ENCODE results near the gene BTBD8. TPM values are rescaled to one million over a fixed set of nuclear protein-coding genes. Genes with fewer than 3 reads are reported as not detected.
"Not testable (repeated sequence)": the region's sequence is repeated elsewhere in the genome, so short reads cannot be mapped to it uniquely, and the experiment has no call there.

Gene BTBD8
- total and polyA plus RNA-seq, 9 of the 15 experiments (the other 6 are each of a cell fraction or from before 2014, with no cell fraction given): 0.46 to 2.3 (median 1.2) TPM

DNA sequence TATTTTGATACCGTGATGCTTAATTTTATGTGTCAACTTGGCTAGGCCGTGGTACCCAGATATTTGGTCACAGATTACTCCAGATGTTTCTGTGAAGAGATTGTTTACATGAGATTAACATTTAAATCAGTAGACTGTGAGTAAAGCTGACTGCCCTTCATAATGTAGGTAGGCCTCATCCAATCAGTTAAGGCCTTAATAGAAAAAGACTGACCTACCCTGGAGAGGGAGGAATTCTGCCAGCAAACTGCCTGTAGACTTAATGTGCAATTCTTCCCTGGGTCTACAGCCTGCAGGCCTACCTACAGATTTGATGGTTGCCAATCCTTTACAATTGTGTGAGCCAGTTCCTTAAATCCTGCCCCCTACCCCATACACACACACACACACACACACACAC, 9.3 kb upstream of the BTBD8 start:
- H3K4me2 ChIP-seq (ENCODE audit: insufficient read depth, low read length): no peak overlapping the region
- no peak for ATAC-seq
- H3K9me1 ChIP-seq (ENCODE audit: control insufficient read depth, insufficient read depth, low read length): no peaks in the 10 kb centered on the region
- H3K27me3 ChIP-seq (ENCODE audit: control insufficient read depth in 2 of 2, insufficient read depth in 2 of 2, low read length in 2 of 2): peaks cover 0 to 4% of the 10 kb centered on the region in 2 experiments; a peak in 2 of 5 replicates
- no peaks in the 10 kb centered on the region for H3K36me3 ChIP-seq (ENCODE audit: control insufficient read depth, insufficient read depth, low read length)
- no peaks in the 10 kb centered on the region for H3K9me3 ChIP-seq (replicated peaks; ENCODE audit: control insufficient read depth, insufficient read depth, low read depth, low read length)
- ChIA-PET POLR2A (interaction anchor here (0.8 kb wide), 1 partner anchor 10 kb away, joined by 3 read pairs; no protein-coding TSS in a partner anchor), CTCF (ENCODE audit: low intra/inter-chr PET ratio) (no interaction called here)
- intact Hi-C loops (cut with micrococcal nuclease): no loop called here
- no peak overlapping the region for H3K4me3 ChIP-seq
- no peak overlapping the region for H2AFZ ChIP-seq (ENCODE audit: low read depth, low read length)
- BruUV-seq (replicated peaks): no TSS peak
- H3K27ac ChIP-seq (ENCODE audit: extremely low read depth, low read depth, low read length): no peak overlapping the region
- H3K9ac ChIP-seq (ENCODE audit: insufficient read depth in 1 of 2, low read depth in 2 of 2, low read length in 2 of 2): no peak overlapping the region
- in situ Hi-C loops (cut with MboI): no loop called here
- no peak for DNase-seq (ENCODE audit: extremely low read depth in 1 of 4, low spot score in 3 of 4)
- FAIRE-seq: no peak
- no peaks in the 10 kb centered on the region for H3K79me2 ChIP-seq (ENCODE audit: control insufficient read depth, insufficient read depth, low read length)
- no peaks in the 10 kb centered on the region for H4K20me1 ChIP-seq (replicated peaks; ENCODE audit: control insufficient read depth, insufficient read depth, low read length)
- H3K4me1 ChIP-seq (replicated peaks in 1 of 2; ENCODE audit: control insufficient read depth in 2 of 2, insufficient read depth in 2 of 2, low read length in 2 of 2): peaks cover 0 to 4% of the 10 kb centered on the region in 2 experiments; a peak in 1 of 5 replicates
- 7% methylated on average over 2 of the region's 2 CpGs for WGBS (ENCODE audit: insufficient coverage, low coverage, missing lambda C conversion rate)
- no peak for TF ChIP-seq CREBBP (IDR thresholded peaks at IDR 0.05; ENCODE audit: low read depth, low read length)

GRCh38 chr1:92074446-92074845, 5.7 kb upstream of the BTBD8 start:
- BruUV-seq (replicated peaks); CTCF ChIA-PET (ENCODE audit: low intra/inter-chr PET ratio); H2AFZ ChIP-seq (ENCODE audit: low read depth, low read length); H3K36me3 ChIP-seq (ENCODE audit: control insufficient read depth, insufficient read depth, low read length); H3K9me1 ChIP-seq (ENCODE audit: control insufficient read depth, insufficient read depth, low read length); FAIRE-seq; H3K4me2 ChIP-seq (ENCODE audit: insufficient read depth, low read length); H4K20me1 ChIP-seq (replicated peaks; ENCODE audit: control insufficient read depth, insufficient read depth, low read length); intact Hi-C loops (cut with micrococcal nuclease); H3K9ac ChIP-seq (ENCODE audit: insufficient read depth in 1 of 2, low read depth in 2 of 2, low read length in 2 of 2); H3K27me3 ChIP-seq (ENCODE audit: control insufficient read depth in 2 of 2, insufficient read depth in 2 of 2, low read length in 2 of 2); in situ Hi-C loops (cut with MboI); ATAC-seq; H3K27ac ChIP-seq (ENCODE audit: extremely low read depth, low read depth, low read length); H3K79me2 ChIP-seq (ENCODE audit: control insufficient read depth, insufficient read depth, low read length); DNase-seq (ENCODE audit: extremely low read depth in 1 of 4, low spot score in 3 of 4); H3K9me3 ChIP-seq (replicated peaks; ENCODE audit: control insufficient read depth, insufficient read depth, low read depth, low read length); H3K4me1 ChIP-seq (replicated peaks in 1 of 2; ENCODE audit: control insufficient read depth in 2 of 2, insufficient read depth in 2 of 2, low read length in 2 of 2); H3K4me3 ChIP-seq: not testable (repeated sequence)
- POLR2A ChIA-PET: interaction anchor here (0.6 kb wide), 1 partner anchor 691 kb away, joined by 3 read pairs; no protein-coding TSS in a partner anchor

All from K562 (cell line).